ENCODE measurements around the gene TNRC6C.
"Not testable (repeated sequence)": the region's sequence is repeated elsewhere in the genome, so short reads cannot be mapped to it uniquely, and the experiment has no call there.

TNRC6C gene

DNA sequence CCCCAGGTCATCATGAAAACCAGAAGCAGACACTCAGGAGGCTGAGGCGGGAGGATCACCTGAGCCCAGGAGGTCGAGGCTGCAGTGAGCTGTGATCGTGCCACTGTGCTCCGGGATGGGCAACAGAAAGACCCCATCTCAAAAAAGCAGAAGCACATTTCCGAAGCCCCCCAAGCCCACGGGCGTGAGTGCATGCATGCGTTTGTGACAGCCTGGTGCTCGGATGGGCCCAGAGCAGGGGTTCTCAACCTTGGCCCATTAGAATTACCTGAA lies 150.9 kb downstream of the TNRC6C start:
- in situ Hi-C loops (cut with MboI; ENCODE audit: low sequenced_read_pairs): no loop called here

DNA sequence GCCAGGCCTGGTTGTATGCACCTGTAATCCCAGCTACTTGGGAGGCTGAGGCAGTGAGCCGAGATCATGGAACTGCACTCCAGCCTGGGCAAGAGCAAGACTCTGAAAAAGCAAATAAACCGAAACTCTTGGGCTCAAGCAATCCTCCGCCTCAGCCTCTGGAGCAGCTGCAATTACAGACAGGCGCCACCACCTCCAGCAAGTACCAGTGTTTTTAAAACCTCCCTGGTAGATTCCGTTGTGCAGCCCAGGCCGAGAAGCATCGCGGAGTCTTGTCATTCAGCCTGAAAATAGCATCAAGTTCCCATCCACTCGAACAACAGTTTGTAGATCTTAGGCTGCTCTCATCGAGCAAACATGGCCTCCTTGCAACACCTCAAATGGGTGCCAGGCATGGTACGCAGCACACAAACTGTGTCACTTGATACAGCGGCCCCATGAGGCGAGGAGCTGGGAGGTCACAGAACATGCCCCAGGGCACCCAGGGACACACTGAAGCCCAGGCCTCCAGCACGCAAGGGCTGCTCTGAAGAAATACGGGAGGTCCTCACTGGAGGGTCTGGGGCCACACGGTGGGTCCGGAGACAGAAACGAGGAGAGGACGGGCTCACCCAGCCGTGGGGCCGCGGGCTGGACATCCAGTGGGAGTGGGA lies 152.0 kb downstream of the TNRC6C start:
- in situ Hi-C loops (cut with MboI; ENCODE audit: low sequenced_read_pairs): no loop called here

DNA sequence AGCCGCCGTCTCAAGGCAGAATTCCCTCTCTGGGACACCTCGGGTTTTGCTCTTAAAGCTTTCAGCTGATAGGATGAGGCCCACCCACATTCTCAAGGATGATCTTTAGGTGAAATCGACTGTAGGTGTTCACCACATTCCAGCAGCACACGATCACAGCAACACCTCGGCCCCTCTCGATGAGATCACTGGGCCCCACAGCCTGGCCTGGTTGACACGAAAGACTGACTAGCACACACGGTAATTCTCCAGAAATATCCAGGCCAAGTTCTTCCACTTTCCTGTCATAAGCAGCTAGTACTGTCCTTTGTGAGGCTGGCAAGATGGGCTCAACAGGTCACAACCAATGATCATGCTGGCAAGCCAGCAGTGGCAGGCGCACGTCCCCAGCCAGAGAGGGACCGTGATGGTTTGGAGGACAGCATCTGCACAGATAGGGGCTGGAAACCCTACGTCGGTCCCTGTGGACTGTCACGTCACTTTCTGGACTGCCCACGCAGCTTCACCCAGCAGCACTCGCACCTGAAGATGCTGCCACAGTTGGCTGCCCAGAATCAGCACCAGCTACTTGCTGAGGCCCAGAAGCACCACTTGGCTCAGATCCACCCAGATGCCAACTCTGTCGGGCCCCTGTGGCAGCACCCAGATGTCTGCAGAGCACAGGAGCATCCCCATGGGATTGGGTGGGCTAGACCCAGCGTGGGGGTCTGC lies 152.7 kb downstream of the TNRC6C start:
- in situ Hi-C loops (cut with MboI; ENCODE audit: low sequenced_read_pairs): no loop called here

DNA sequence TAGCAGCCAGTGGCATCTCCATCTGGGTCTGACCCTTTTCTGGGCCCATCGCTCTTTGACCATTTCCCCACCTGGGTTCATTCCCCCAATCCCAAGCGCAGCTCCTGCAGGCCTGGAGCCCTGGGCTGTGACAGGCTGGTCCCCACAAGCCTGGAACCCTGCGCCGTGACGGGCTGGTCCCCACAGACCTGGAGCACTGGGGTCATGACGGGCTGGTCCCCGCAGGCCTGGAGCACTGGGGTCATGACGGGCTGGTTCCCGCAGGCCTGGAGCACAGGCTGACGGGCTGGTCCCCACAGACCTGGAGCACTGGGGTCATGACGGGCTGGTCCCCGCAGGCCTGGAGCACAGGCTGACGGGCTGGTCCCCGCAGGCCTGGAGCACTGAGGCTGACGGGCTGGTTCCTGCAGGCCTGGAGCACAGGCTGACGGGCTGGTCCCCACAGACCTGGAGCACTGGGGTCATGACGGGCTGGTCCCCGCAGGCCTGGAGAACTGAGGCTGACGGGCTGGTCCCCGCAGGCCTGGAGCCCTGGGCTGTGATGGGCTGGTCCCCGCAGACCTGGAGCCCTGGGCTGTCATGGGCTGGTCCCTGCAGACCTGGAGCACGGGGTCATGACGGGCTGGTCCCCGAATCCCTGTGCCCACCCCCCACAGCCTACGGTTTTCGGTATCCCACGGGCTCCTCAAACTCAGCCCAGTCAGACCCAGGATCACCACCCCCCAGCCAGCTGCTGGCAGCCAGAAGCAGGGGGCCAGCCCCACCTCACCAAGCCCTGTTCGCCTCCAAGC lies 153.4 kb downstream of the TNRC6C start:
- in situ Hi-C loops (cut with MboI; ENCODE audit: low sequenced_read_pairs): no loop called here

DNA sequence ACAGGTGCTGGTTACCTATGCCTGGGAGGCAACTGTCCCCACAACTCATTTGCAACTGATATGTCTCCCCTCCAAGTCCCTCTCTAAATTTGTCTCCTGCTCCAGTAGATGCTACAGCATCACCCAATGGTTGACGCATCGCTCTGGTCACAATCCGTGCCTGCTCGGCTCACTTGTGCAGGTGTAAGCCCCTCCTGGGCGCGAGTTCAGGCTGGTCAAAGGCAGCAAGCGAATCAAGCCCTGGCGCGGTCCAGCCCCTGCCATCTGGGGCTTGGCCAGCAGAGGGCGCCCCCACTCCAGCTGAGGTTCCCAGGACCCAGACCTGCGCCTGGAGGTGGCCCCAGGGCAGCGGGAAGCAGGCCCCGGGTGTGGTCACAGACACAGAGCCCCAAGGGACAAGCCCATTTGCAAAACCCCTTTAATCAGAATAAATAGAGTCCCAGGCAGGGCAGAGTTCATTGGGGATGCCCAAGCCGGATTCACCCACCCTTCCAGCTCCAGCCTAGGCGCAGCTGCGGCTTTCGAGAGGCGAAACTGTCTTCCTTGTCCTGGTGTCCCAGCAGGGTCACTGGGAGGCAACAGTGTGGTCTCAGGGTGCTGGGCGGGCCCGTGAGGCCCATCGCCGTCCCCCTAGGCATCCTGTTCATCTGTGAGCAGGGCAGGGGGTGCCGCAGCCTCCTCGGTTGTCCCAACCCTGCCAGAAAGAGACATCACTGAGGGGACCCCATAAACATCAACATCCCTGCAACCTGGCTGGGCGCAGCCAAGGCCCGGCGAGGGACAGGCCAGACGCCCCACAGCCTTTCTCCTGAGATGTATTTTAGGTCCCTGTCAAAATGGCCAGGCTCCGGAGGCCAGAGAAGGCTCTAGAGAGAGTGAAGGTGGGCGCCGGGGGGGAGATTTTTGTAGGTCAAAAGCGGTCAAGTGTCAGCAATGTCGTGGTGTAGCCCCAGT lies 154.3 kb downstream of the TNRC6C start:
- in situ Hi-C loops (cut with MboI; ENCODE audit: low sequenced_read_pairs): no loop called here

DNA sequence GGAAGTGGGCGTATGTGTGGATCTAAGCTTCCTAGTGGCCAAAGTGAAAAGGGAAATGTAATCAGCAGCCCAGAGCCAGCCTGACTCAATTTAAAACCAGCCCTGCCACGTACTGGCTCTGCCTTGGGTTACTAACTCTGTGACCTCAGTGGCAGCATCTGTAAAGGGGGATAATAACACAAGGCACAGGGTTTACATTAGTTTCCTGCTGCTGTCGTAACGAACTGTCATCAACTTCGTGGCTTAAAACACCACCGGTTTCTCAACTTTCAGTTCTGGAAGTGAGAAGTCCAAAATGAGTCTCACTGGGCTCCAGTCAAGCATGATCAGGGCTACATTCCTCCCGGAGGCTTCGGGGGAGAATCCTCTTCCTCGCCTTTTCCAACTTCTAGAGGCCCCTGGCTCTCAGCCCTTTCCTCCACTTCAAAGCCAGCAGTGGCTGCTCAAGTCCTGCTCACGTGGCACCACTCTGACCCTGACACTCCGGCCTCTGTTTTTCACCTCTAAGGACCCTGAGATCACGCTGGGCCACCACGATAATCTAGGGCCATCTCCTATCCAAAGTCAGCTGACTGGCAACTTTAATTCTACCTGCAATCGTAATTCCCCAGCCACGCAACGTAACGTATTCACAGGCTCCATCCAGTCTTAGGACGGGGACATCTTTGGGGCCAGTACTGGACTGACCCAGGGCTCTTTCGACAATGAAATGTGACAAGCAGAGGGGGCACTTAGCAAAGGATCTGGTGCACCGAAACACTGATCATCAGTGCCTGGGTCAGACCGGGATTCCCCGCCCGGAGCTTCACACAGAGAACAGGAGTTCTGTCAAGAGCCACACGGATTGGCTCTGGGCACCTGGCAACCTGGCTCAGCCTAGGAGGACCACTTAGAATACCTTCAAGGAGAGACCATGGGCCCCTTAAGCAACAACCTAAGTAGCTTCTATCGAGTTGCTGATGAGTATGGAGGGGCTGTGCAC lies 155.6 kb downstream of the TNRC6C start:
- in situ Hi-C loops (cut with MboI; ENCODE audit: low sequenced_read_pairs): no loop called here

DNA sequence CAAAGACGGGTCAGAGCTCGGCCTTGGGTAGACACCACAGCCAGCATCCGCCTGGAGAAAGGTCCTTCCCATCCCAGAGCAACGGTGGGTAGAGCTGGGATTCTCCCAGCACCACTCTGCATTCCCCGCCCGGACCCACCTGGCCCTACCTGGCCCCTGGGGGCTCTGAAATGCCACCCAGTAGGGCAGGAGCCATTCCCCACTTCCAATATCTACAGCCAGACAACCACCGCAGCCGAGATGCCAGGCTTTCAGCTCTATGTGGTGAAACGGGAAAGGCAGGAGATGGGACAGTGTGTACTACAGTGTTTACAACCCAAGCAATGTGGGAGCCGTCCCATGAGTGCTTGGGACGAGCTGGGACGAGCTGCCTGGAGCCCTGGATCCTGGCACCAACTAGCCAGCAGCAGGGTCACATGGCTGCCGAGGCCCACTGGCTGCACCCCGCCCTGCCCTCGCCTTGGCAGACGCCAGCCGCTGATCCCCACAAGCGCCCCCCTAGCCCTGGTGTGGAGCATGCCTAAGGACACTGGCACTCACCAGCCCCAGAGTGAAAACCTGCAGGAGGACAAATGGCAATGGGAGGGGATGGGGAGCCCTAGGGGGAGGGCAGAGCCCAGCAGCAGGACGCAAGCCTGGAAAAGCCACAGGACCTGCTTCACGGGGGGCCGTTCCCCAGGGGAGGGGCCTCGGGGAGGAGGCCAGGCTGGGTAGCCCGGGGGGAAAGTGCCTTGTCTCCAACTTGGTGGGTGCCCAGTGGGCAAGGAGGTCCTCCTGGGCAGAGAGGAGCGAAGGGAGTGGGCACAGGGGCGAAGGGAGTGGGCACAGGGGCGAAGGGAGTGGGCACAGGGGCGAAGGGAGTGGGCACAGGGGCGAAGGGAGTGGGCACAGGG lies 156.6 kb downstream of the TNRC6C start:
- in situ Hi-C loops (cut with MboI; ENCODE audit: low sequenced_read_pairs): no loop called here

DNA sequence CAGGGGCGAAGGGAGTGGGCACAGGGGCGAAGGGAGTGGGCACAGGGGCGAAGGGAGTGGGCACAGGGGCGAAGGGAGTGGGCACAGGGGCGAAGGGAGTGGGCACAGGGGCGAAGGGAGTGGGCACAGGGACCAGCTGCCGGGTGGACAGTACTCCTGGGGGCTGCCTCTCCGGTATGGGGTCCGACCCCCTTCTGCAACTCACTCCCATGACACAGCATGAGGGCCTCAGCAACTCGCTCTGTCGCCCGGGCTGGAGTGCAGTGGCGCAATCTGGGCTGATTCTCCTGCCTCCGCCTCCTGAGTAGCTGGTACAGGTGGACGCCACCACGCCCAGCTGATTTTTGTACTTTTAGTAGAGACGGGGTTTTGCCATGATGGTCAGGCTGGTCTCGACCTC lies 157.3 kb downstream of the TNRC6C start:
- in situ Hi-C loops (cut with MboI; ENCODE audit: low sequenced_read_pairs): not testable (repeated sequence)

DNA sequence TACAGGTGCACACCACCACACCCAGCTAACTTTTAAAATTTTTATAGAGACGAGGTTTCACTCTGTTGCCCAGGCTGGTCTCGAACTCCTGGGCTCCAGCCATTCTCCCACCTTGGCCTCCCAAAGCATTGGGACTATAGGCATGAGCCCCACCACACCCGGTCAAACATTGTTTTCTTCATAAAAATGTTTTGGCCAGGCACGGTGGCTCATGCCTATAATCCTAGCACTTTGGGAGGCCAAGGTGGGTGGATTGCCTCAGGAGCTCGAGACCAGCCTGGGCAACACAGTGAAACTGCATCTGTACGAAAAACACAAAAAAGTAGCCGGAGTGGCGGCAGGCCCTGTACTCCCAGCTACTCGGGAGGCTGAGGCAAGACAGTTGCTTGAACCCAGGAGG lies 157.9 kb downstream of the TNRC6C start:
- in situ Hi-C loops (cut with MboI; ENCODE audit: low sequenced_read_pairs): no loop called here

DNA sequence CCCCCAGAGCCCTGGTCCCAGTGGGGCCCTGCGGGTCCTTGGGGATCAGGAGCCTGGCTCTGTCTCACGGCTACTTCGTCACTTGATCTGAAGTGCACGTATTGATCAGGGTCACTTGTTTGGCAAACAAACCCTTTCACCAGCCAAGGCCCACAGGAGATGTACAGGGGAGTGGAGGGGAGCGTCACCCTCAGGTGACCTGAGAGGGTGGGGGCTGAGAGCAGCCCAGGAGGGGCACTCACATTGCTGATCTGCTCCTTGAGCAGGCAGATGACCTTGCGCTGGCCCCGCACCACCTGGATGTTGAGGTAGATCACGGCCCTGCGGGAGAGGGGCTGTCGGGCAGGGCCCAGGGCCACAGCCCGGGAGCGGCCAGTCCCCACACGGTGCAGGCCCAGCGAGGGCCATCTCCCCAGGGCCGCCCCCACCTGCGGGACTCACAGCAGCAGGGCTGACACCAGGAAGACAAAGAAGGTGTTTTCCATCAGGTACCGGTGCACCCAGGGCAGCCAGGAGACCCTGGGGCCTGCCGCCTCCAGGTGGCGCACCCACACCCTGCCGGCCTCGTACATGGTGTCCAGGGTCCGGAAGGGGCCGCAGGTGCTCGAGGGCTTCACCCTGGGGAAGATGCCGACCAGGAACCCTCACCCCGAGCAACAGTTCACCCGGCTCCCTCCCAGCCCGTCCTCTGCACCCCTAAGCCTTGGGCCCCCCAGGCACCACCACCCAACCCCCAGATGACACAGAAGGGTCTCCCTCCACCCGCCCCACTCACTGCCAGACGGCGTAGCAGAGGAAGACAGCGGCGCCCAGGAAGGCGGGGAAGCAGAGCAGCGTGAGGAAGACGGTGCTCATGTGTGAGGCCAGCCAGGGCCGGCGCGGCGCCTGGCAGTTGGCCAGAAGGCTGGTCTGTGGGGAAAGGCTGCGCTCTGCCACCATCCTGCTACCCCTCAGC lies 158.8 kb downstream of the TNRC6C start:
- in situ Hi-C loops (cut with MboI; ENCODE audit: low sequenced_read_pairs): no loop called here

DNA sequence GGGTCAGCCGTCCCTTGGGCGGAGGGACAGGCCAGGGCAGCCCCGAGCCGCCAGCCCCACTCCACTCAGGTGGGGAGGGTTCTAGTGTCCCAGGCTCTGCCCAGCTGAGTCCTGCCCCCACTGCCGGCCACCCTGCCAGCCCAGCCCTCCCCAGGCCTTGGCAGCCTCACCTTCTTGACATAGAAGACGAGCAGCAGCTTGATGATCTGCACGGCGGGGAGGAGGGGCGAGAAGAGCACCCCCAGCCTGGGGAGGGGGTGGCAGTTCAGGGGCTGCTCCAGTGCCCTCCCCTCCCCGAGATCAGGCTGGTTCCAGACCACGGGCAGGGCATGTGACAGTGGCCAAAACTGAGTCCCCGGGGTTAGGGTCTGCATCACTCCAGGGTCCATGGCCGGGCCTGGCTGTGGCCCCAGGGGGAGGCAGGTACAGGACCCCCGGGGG lies 160.3 kb downstream of the TNRC6C start:
- in situ Hi-C loops (cut with MboI; ENCODE audit: low sequenced_read_pairs): no loop called here

DNA sequence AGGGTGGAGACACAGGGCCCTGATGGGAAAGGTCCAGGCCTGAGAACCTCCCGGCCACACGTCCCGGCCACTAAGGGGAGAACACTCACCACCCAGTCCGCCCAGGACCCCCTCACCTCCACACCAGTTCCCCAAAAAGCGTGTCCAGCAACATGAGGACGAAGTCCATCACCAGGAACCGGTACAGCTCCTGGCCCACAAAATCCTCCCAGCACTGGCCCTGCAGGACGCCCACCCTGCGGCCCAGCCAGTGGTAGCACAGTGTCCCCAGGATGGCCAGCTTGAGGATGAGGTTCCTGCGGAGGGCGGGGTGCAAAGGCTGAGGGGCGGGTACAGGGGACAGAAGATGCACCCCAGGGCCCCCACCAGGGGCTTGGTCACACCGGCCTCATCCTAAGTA lies 162.0 kb downstream of the TNRC6C start:
- in situ Hi-C loops (cut with MboI; ENCODE audit: low sequenced_read_pairs): no loop called here

DNA sequence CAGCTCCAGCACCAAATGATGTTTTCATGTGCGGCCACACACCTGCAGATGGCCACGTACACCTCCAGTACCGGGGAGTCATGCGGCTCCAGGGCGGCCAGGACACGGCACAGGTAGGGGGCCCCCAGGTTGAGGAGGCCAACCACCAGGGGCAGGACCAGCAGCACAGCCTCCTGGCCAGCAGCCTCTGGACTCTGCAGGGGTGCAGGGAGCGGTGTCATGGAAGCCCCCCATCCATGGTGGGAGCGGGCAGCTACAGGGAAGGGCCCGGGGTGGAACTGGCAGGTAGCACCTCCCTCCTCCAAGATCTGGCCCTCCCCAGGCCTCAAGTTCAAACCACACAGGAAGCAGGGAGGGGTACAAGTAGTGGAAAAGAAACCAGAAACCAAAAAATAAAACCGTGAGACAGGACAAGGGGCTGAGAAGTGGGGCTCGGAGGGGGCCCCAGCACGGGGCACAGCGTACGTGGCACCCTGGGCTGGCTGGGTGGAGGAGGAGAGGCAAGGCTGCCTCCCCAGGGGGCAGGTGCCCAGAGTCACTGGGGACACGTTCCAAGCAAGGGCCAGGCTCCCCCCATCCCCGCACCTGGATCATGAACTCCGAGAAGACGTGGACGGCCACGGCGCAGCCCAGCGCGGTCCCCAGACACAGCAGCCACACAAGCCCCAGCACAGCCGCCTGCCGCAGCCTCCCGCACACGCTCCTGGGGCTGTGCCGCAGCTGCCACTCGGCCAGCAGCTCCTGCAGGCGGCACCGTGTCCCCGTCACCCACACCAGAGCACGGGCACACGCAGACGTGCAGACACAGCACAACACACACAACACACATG lies 162.7 kb downstream of the TNRC6C start:
- in situ Hi-C loops (cut with MboI; ENCODE audit: low sequenced_read_pairs): no loop called here

DNA sequence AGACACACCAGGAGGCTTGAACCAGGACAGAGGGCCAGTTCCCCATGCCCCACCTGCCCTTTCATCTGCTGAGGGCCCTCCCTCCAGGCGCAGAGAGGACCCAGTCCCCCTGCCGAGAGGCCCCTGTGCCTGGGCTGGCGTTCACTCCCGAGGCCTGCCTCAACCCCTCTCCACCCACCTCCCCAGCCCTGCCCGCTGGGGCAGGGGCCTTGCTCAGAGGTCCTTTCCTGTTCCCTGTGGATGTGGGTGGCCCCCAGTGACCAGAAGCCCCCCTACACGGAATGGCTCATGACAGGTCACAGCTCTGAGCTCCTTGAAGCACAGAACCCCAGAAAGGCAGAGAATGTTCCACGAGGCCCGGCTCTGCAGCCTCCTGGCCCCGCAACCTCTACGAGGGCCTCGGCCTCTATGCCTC lies 163.3 kb downstream of the TNRC6C start:
- in situ Hi-C loops (cut with MboI; ENCODE audit: low sequenced_read_pairs): no loop called here

DNA sequence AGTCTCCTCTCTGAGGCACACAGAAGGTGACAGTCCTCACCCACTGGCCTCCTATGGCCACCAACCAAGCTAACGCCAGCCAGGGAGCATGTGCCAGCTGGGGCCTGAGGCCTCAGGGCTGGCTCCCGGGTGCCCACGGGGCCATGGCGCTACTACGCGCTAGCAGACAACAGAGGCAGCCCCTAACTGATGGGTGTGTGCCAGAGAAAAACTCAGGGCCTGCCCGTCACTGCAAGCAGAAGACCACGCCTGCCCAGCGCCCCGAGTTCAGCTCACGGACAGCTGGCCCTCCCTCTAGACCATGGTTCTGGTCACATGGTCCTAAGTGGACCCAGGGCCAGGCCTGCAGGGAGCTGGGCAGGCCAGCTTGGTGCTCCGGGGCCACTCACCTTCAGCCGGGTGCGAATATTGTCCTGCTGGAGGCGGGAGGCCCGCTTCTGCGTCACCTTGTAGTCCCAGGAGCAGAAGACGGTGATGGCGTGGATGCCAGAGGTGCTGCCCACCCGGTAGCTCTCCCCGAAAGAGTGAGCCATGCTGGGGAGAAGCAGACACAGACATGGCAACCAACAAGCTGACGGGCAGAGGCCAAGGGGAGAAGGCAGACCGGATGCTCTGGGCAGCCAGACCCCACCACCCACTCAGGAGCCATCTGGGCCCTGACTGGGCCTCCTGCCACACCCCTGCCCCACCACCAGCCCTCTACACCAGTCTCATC lies 163.9 kb downstream of the TNRC6C start:
- in situ Hi-C loops (cut with MboI; ENCODE audit: low sequenced_read_pairs): no loop called here

DNA sequence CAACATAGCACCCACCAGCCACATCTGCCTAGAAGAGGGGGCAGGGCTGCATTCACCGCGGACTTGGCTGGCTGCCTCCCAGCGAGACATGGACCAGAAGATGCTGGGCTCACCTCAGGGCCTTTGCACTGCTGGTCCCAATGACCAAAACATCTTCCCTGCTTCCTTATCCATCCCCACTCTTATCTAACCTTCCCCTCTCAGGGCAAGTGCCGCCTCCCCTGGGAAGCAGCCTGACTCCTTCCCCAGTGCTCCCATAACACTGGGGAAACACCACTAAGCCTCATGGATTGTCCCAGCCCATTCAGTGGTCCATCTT lies 164.4 kb downstream of the TNRC6C start:
- in situ Hi-C loops (cut with MboI; ENCODE audit: low sequenced_read_pairs): no loop called here

All from hTERT RPE-1 (cell line).